ENCODE measurements around the gene BZW1.

BZW1 gene

GRCh38 chr2:200809506-200810251 is 2.0 kb upstream of the BZW1 start:
- TF ChIP-seq ZNF639 (tag by site-specific recombination; IDR thresholded peaks at IDR 0.05) (no peak), ZNF341 (tag by site-specific recombination; IDR thresholded peaks at IDR 0.05; ENCODE audit: low read depth) (no peak)
- Histone ChIP-seq H3K9me3 (ENCODE audit: control insufficient read depth, insufficient read depth, low read depth, low read length) (no peaks in the 10 kb centered on the region), H3K27ac (ENCODE audit: extremely low read depth, low read depth, low read length) (no peak overlapping the region), H3K36me3 (ENCODE audit: control insufficient read depth in 2 of 2, insufficient read depth in 1 of 2, low read length in 2 of 2) (peaks cover 12 to 21% of the 10 kb centered on the region in 2 experiments; a peak in 2 of 3 replicates), H3K4me3 (ENCODE audit: low read depth, low read length) (no peak overlapping the region), H3K4me1 (ENCODE audit: control insufficient read depth, insufficient read depth, low read length) (no peaks in the 10 kb centered on the region)
- ChIA-PET CTCF (no interaction called here), POLR2A (interaction anchor here (2.4 kb wide), 1 partner anchor 55 kb away, joined by 15 read pairs; the partner anchor contains the start of gene CLK1)

GRCh38 chr2:200810252-200810997 is 1.3 kb upstream of the BZW1 start:
- CTCF ChIA-PET = no interaction called here
- no peak overlapping the region for H3K27ac ChIP-seq (ENCODE audit: extremely low read depth, low read depth, low read length)
- no peaks in the 10 kb centered on the region for H3K9me3 ChIP-seq (ENCODE audit: control insufficient read depth, insufficient read depth, low read depth, low read length)
- TF ChIP-seq ZBTB49 (tag by site-specific recombination; IDR thresholded peaks at IDR 0.05; ENCODE audit: low read depth) = no peak
- no peak for TF ChIP-seq ZNF362 (tag by site-specific recombination; IDR thresholded peaks at IDR 0.05)
- no peak for TF ChIP-seq PBX3 (CRISPR knock-in tag; IDR thresholded peaks at IDR 0.05)
- no peak for TF ChIP-seq ZBTB6 (tag by site-specific recombination; IDR thresholded peaks at IDR 0.05)
- no peak for TF ChIP-seq ZNF169 (tag by site-specific recombination; IDR thresholded peaks at IDR 0.05)
- no peak for TF ChIP-seq ZNF214 (tag by site-specific recombination; IDR thresholded peaks at IDR 0.05; ENCODE audit: borderline replicate concordance)
- no peak for TF ChIP-seq ZNF670 (tag by site-specific recombination; IDR thresholded peaks at IDR 0.05; ENCODE audit: low read depth)
- no peak for TF ChIP-seq ZNF514 (tag by site-specific recombination; IDR thresholded peaks at IDR 0.05)
- TF ChIP-seq ZNF658 (tag by site-specific recombination; IDR thresholded peaks at IDR 0.05) = no peak
- no peak for TF ChIP-seq ZSCAN23 (tag by site-specific recombination; IDR thresholded peaks at IDR 0.05)
- TF ChIP-seq ZFP37 (tag by site-specific recombination; IDR thresholded peaks at IDR 0.05) = no peak
- no peak for TF ChIP-seq ZNF394 (tag by site-specific recombination; IDR thresholded peaks at IDR 0.05; ENCODE audit: borderline replicate concordance)
- no peak for TF ChIP-seq EGR2 (tag by site-specific recombination; IDR thresholded peaks at IDR 0.05; ENCODE audit: low read depth)
- TF ChIP-seq ZNF626 (tag by site-specific recombination; IDR thresholded peaks at IDR 0.05) = no peak
- TF ChIP-seq ZBTB26 (tag by site-specific recombination; optimal IDR thresholded peaks at IDR 0.05) = no peak
- no peak for TF ChIP-seq ZNF843 (tag by site-specific recombination; IDR thresholded peaks at IDR 0.05)
- no peak for TF ChIP-seq ZNF585B (tag by site-specific recombination; IDR thresholded peaks at IDR 0.05)
- TF ChIP-seq FEZF1 (tag by site-specific recombination; IDR thresholded peaks at IDR 0.05) = no peak
- POLR2A ChIA-PET = interaction anchor here (1.3 to 2.6 kb wide), 6 partner anchors 18 to 79 kb away, joined by 4 to 15 read pairs (median 7); partner anchors contain the start of genes CLK1, NIF3L1 and PPIL3
- H3K36me3 ChIP-seq (ENCODE audit: control insufficient read depth in 2 of 2, insufficient read depth in 1 of 2, low read length in 2 of 2) = peaks cover 19 to 28% of the 10 kb centered on the region in 2 experiments
- no peak overlapping the region; the same call in 1 of the 2 replicates for H3K4me3 ChIP-seq (ENCODE audit: low read depth, low read length)
- H3K4me1 ChIP-seq (ENCODE audit: control insufficient read depth, insufficient read depth, low read length) = no peaks in the 10 kb centered on the region

All from HEK293 (cell line).